GM19397 (cell line): ENCODE results near the gene TOB2.

Source experiments
- ATAC-seq: cut with Tn5 transposase; IDR thresholded peaks from one replicate; pipeline ENCODE4 v1.9.1; 2021; ENCODE audit warnings: mild to moderate bottlenecking, moderate library complexity; ENCODE audit not compliant: unreplicated experiment

Gene TOB2

GRCh38 chr22:41446639-41447434 is at the start of gene TOB2:
TOB2 (minus strand) TSS chr22:41446801; CDS start chr22:41437345, 9,456 bp downstream.
- ATAC-seq = peak; percentile 40

- ATAC-seq = no peak
Observed at GRCh38 chr22:41491374-41492100, 44.9 kb upstream of the TOB2 start.

GRCh38 chr22:41488596-41489385 is 42.2 kb upstream of the TOB2 start:
- ATAC-seq = no peak

- ATAC-seq = no peak
Observed at GRCh38 chr22:41488076-41488475, 41.5 kb upstream of the TOB2 start.

- no peak for ATAC-seq
Observed at GRCh38 chr22:41487037-41487935, 40.7 kb upstream of the TOB2 start.

- ATAC-seq = no peak
Observed at GRCh38 chr22:41485033-41485432, 38.4 kb upstream of the TOB2 start.

- no peak for ATAC-seq
Observed at GRCh38 chr22:41482319-41482935, 35.8 kb upstream of the TOB2 start.

GRCh38 chr22:41481925-41482318 is 35.3 kb upstream of the TOB2 start:
- ATAC-seq = no peak

GRCh38 chr22:41481131-41481830 is 34.7 kb upstream of the TOB2 start:
- no peak for ATAC-seq

GRCh38 chr22:41480397-41480735 is 33.8 kb upstream of the TOB2 start:
- ATAC-seq = no peak

GRCh38 chr22:41479671-41480396 is 33.2 kb upstream of the TOB2 start:
- no peak for ATAC-seq

GRCh38 chr22:41478891-41479521 is 32.4 kb upstream of the TOB2 start:
- ATAC-seq = no peak

GRCh38 chr22:41478473-41478872 is 31.9 kb upstream of the TOB2 start:
- no peak for ATAC-seq

- no peak for ATAC-seq
Observed at GRCh38 chr22:41474872-41475451, 28.4 kb upstream of the TOB2 start.

- ATAC-seq = no peak
Observed at GRCh38 chr22:41471568-41471967, 25.0 kb upstream of the TOB2 start.

- ATAC-seq = no peak
Observed at GRCh38 chr22:41470886-41471285, 24.3 kb upstream of the TOB2 start.

- no peak for ATAC-seq
Observed at GRCh38 chr22:41469218-41469851, 22.7 kb upstream of the TOB2 start.
